ENCODE data around the gene PIK3CD. TPM values are rescaled to one million over a fixed set of nuclear protein-coding genes. Genes with fewer than 3 reads are reported as not detected.

Gene PIK3CD
- total RNA-seq, 2 donors from 2014 or later = 12.4 to 18.7 TPM

DNA sequence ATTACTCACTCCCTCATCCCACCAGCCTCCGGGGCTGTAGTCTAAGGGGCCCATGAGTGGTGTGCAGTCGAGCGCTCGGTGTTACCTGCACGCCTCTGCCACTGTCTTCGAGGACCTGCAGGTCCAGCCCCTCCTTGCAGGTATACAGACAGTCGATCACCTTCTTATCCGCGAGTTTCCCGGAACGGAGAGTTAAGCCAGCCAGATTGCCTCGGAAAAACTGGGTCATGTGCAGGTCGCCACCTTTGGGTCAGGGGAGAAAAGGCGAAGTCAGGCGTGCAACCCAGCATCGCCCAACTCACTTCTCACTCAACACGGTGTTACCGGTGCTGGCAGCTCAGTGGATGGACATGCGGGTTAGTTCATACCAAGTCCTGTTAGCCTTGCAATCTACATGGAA lies 84.3 kb downstream of the PIK3CD start:
- H3K36me3 ChIP-seq = peaks cover 59% of the 10 kb centered on the region
- ATAC-seq (ENCODE audit: insufficient number of reproducible peaks, low FRiP score, low read depth) (no peak), DNase-seq (ENCODE audit: low spot score) (no peak)
- no peaks in the 10 kb centered on the region for H3K4me1 ChIP-seq (ENCODE audit: control insufficient read depth in 1 of 2, low read depth in 2 of 2)
- TF ChIP-seq CTCF (IDR thresholded peaks at IDR 0.05) = no peak
- H3K27me3 ChIP-seq (replicated peaks; ENCODE audit: insufficient read depth) = no peaks in the 10 kb centered on the region
- H3K4me3 ChIP-seq = no peak overlapping the region
- no peaks in the 10 kb centered on the region for H3K9me3 ChIP-seq
- no peak overlapping the region for H3K27ac ChIP-seq

DNA sequence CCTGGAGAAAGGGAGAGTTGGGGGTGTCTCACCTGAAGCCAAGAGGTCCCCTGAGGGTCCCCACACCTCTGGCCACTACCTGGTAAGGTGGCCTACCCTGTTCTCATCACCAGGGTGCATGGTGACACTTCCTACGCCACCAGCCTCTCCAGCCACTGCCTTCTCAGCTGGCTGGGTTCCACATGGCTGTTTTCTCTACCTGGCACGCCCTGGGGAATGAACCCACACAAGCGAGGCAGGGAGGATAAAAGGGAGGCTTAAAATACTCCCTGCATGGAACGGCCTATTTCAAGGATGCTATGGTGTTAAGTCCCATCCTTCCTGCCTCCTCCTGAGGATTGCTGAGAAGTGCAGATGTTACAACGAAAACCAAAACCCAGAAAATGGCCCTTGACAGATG lies 84.7 kb downstream of the PIK3CD start:
- no peaks in the 10 kb centered on the region for H3K4me1 ChIP-seq (ENCODE audit: control insufficient read depth in 1 of 2, low read depth in 2 of 2)
- no peak overlapping the region for H3K27ac ChIP-seq
- H3K4me3 ChIP-seq = no peak overlapping the region
- DNase-seq (ENCODE audit: low spot score) (no peak), ATAC-seq (ENCODE audit: insufficient number of reproducible peaks, low FRiP score, low read depth) (no peak)
- H3K27me3 ChIP-seq (replicated peaks; ENCODE audit: insufficient read depth) = no peaks in the 10 kb centered on the region
- TF ChIP-seq CTCF (IDR thresholded peaks at IDR 0.05) = no peak
- H3K9me3 ChIP-seq = no peaks in the 10 kb centered on the region
- H3K36me3 ChIP-seq = peaks cover 59% of the 10 kb centered on the region

GRCh38 chr1:9737057-9737456 lies 85.5 kb downstream of the PIK3CD start:
- Histone ChIP-seq H3K9me3 (no peaks in the 10 kb centered on the region), H3K4me1 (ENCODE audit: control insufficient read depth in 1 of 2, low read depth in 2 of 2) (no peaks in the 10 kb centered on the region), H3K27ac (no peak overlapping the region), H3K36me3 (peaks cover 60% of the 10 kb centered on the region), H3K4me3 (no peak overlapping the region), H3K27me3 (replicated peaks; ENCODE audit: insufficient read depth) (no peaks in the 10 kb centered on the region)
- ATAC-seq (ENCODE audit: insufficient number of reproducible peaks, low FRiP score, low read depth) (no peak), DNase-seq (ENCODE audit: low spot score) (no peak)
- TF ChIP-seq CTCF (IDR thresholded peaks at IDR 0.05) = no peak

- DNase-seq (ENCODE audit: low spot score) = no peak
These were observed 86.1 kb downstream of the PIK3CD start for GRCh38 chr1:9737671-9738070.

GRCh38 chr1:9744106-9744799 lies 92.7 kb downstream of the PIK3CD start:
- Histone ChIP-seq H3K27ac (no peak overlapping the region), H3K27me3 (replicated peaks; ENCODE audit: insufficient read depth) (no peaks in the 10 kb centered on the region), H3K4me3 (no peak overlapping the region), H3K4me1 (ENCODE audit: control insufficient read depth in 1 of 2, low read depth in 2 of 2) (no peaks in the 10 kb centered on the region), H3K9me3 (no peaks in the 10 kb centered on the region), H3K36me3 (peaks cover 42% of the 10 kb centered on the region)
- TF ChIP-seq CTCF (IDR thresholded peaks at IDR 0.05) = no peak
- ATAC-seq (ENCODE audit: insufficient number of reproducible peaks, low FRiP score, low read depth) = no peak
- DNase-seq (ENCODE audit: low spot score) = no peak

More at GRCh38 chr1:9737671-9738070, 86.1 kb downstream of the PIK3CD start:
- no peaks in the 10 kb centered on the region for H3K9me3 ChIP-seq
- H3K27ac ChIP-seq = no peak overlapping the region
- no peaks in the 10 kb centered on the region for H3K27me3 ChIP-seq (replicated peaks; ENCODE audit: insufficient read depth)
- no peak for TF ChIP-seq CTCF (IDR thresholded peaks at IDR 0.05)
- ATAC-seq (ENCODE audit: insufficient number of reproducible peaks, low FRiP score, low read depth) = no peak
- H3K36me3 ChIP-seq = peaks cover 58% of the 10 kb centered on the region
- no peaks in the 10 kb centered on the region for H3K4me1 ChIP-seq (ENCODE audit: control insufficient read depth in 1 of 2, low read depth in 2 of 2)
- H3K4me3 ChIP-seq = no peak overlapping the region

Measured in thoracic aorta (tissue), 2 donors.